HepG2 (cell line): Measurements from ENCODE around the gene IFIT3. TPM values are rescaled to one million over a fixed set of nuclear protein-coding genes. Genes with fewer than 3 reads are reported as not detected.
A peak's percentile ranks its signal among the peaks of the same experiment; 100 is the strongest.

Experiments
- ATAC-seq: fragments of 200-7000 bp; cut with Tn5 transposase; 3 replicates; pipeline ENCODE4 v1.9.1; 2020; ENCODE audit warnings: mild to moderate bottlenecking, moderate library complexity
- BruUV-seq: library from RNA; stranded (reverse); fragments of 400-500 nt; replicated peaks from 2 replicates; lab custom pipeline; 2021; lab: Mats Ljungman, UMichigan
- CTCF ChIA-PET: fragments of 300-600 bp; formaldehyde crosslinking; extraction: SDS; loops from one replicate; lab custom pipeline; 2021; ENCODE audit warnings: low total read pairs, inconsistent platforms, low intra/inter-chr PET ratio; lab: Yijun Ruan, JAX
- POLR2A ChIA-PET: fragments of 350-600 bp; sonication (Branson Sonifier 250); formaldehyde crosslinking; loops from one replicate; lab custom pipeline; 2020; ENCODE audit warnings: antibody characterized with exemption, inconsistent platforms; lab: Yijun Ruan, JAX
- DNase-seq: peaks from one replicate; pipeline ENCODE4 v3.0.0-alpha.2; 2015; ENCODE audit warnings: low spot score
- FAIRE-seq: peaks from 3 replicates; lab custom pipeline; 2011; peaks lifted over from hg19 to GRCh38; lab: Jason Lieb, UNC
- H2AFZ ChIP-seq: one replicate; pipeline ENCODE4 v1.6.1; 2011; ENCODE audit warnings: low read length, inconsistent platforms
- H3K27ac ChIP-seq: fragments of 300-600 bp; 3 replicates; pipeline ENCODE4 v1.8.0; 2011; ENCODE audit warnings: mixed run types, mild to moderate bottlenecking, mixed read lengths, low read length, inconsistent platforms; ENCODE audit not compliant: insufficient read depth; ENCODE audit errors: extremely low read length
- H3K27me3 ChIP-seq, 2 experiments: fragments of 200-600 bp in 1 of 2; 2 replicates in 1 of 2; 3 replicates in 1 of 2; pipeline versions ENCODE4 v1.6.0 to v1.8.0; 2011; ENCODE audit warnings: low read length in 2 of 2, mild to moderate bottlenecking in 2 of 2, moderate library complexity in 2 of 2, inconsistent platforms in 1 of 2; ENCODE audit not compliant: insufficient read depth in 2 of 2, control insufficient read depth in 1 of 2
- H3K36me3 ChIP-seq, 2 experiments: fragments of 200-600 bp in 1 of 2; replicated peaks in 1 of 2; 2 replicates in 1 of 2; 3 replicates in 1 of 2; pipeline versions ENCODE4 v1.5.1 to v1.8.0; 2011; ENCODE audit warnings: low read length in 2 of 2, inconsistent platforms in 1 of 2; ENCODE audit not compliant: insufficient read depth in 2 of 2, control insufficient read depth in 1 of 2
- H3K4me1 ChIP-seq: 2 replicates; pipeline ENCODE4 v1.5.1; 2012; ENCODE audit warnings: low read length, inconsistent platforms; ENCODE audit not compliant: insufficient read depth
- H3K4me2 ChIP-seq: 2 replicates; pipeline ENCODE4 v1.6.0; 2011; ENCODE audit warnings: low read depth, low read length, inconsistent platforms
- H3K4me3 ChIP-seq, 3 experiments: fragments of 200-600 bp in 1 of 3; sonication (generic), shearing (Covaris generic) in 1 of 3; replicated peaks in 1 of 3; 2 replicates each; pipeline ENCODE4 v1.5.1; 2011 to 2016; ENCODE audit warnings: low read length in 3 of 3, inconsistent platforms in 2 of 3, low read depth in 2 of 3, mild to moderate bottlenecking in 2 of 3, control low read depth in 1 of 3, mixed read lengths in 1 of 3; ENCODE audit not compliant: insufficient read depth in 1 of 3
- H3K79me2 ChIP-seq: one replicate; pipeline ENCODE4 v1.6.1; 2011; ENCODE audit warnings: low read length, inconsistent platforms; ENCODE audit not compliant: insufficient read depth
- H3K9ac ChIP-seq: 2 replicates; pipeline ENCODE4 v1.6.0; 2011; ENCODE audit warnings: mild to moderate bottlenecking, low read depth, low read length, inconsistent platforms; ENCODE audit not compliant: insufficient read depth
- H3K9me3 ChIP-seq: 2 replicates; pipeline ENCODE4 v1.5.1; 2012; ENCODE audit warnings: mild to moderate bottlenecking, low read length
- H4K20me1 ChIP-seq: 2 replicates; pipeline ENCODE4 v1.6.0; 2011; ENCODE audit warnings: inconsistent platforms, mild to moderate bottlenecking, low read length, moderate library complexity; ENCODE audit not compliant: insufficient read depth
- HOXA3 ChIP-seq: sonication (generic); formaldehyde crosslinking; IDR thresholded peaks from 2 replicates; pipeline ENCODE4 v1.5.0; 2020; ENCODE audit warnings: missing genetic modification reagents
- KAT8 ChIP-seq: IDR thresholded peaks from 2 replicates; pipeline ENCODE4 v1.6.1; 2016; ENCODE audit warnings: missing genetic modification reagents, missing compliant biosample characterization
- KDM5A ChIP-seq: fragments of 200-600 bp; sonication (generic); IDR thresholded peaks from 2 replicates; pipeline ENCODE4 v1.7.0; 2018; ENCODE audit warnings: antibody characterized with exemption, mild to moderate bottlenecking, low read length, borderline replicate concordance
- NFE2L1 ChIP-seq: sonication (generic); formaldehyde crosslinking; IDR thresholded peaks from 2 replicates; pipeline ENCODE4 v1.4.0; 2020; ENCODE audit warnings: missing genetic modification reagents, mild to moderate bottlenecking, borderline replicate concordance
- NFIC ChIP-seq: IDR thresholded peaks from 2 replicates; pipeline ENCODE4 v1.6.1; 2012; ENCODE audit warnings: mild to moderate bottlenecking, low read length, inconsistent platforms
- PITX1 ChIP-seq: sonication (generic); formaldehyde crosslinking; IDR thresholded peaks from 2 replicates; pipeline ENCODE4 v1.5.1; 2020; ENCODE audit warnings: mild to moderate bottlenecking, missing genetic modification reagents
- SALL1 ChIP-seq: sonication (generic); formaldehyde crosslinking; IDR thresholded peaks from 2 replicates; pipeline ENCODE4 v1.8.0; 2022; ENCODE audit warnings: mild to moderate bottlenecking, missing genetic modification reagents
- SOX6 ChIP-seq, 2 experiments: fragments of 450-650 bp in 1 of 2; sonication (generic) in 1 of 2; formaldehyde crosslinking in 1 of 2; IDR thresholded peaks; 2 replicates each; pipeline versions ENCODE4 v1.4.0 to v1.6.1; 2017 to 2020; ENCODE audit warnings: antibody characterized with exemption in 1 of 2, mild to moderate bottlenecking in 1 of 2, missing genetic modification reagents in 1 of 2
- ZBTB7A ChIP-seq: sonication (generic); formaldehyde crosslinking; IDR thresholded peaks from 2 replicates; pipeline ENCODE4 v1.8.0; 2022; ENCODE audit warnings: mild to moderate bottlenecking, missing genetic modification reagents
- ZNF205 ChIP-seq: IDR thresholded peaks from 2 replicates; pipeline ENCODE4 v1.6.1; 2018; ENCODE audit warnings: missing biosample characterization, missing genetic modification reagents
- ZNF280B ChIP-seq: sonication (generic); formaldehyde crosslinking; IDR thresholded peaks from 2 replicates; pipeline ENCODE4 v1.5.0; 2020; ENCODE audit warnings: missing genetic modification reagents, mild to moderate bottlenecking, borderline replicate concordance
- ZNF331 ChIP-seq: sonication (generic); formaldehyde crosslinking; IDR thresholded peaks from 2 replicates; pipeline ENCODE4 v1.4.0; 2020; ENCODE audit warnings: missing genetic modification reagents
- ZNF382 ChIP-seq: sonication (generic); formaldehyde crosslinking; IDR thresholded peaks from 2 replicates; pipeline ENCODE4 v1.5.0; 2020; ENCODE audit warnings: missing genetic modification reagents, mild to moderate bottlenecking, borderline replicate concordance
- ZNF563 ChIP-seq: sonication (generic); formaldehyde crosslinking; IDR thresholded peaks from 2 replicates; pipeline ENCODE4 v1.8.0; 2022; ENCODE audit warnings: mild to moderate bottlenecking, moderate library complexity, missing genetic modification reagents
- ZNF691 ChIP-seq: sonication (generic); formaldehyde crosslinking; IDR thresholded peaks from 2 replicates; pipeline ENCODE4 v1.4.0; 2020; ENCODE audit warnings: missing genetic modification reagents, low read depth, mild to moderate bottlenecking, borderline replicate concordance
- ZNF724P ChIP-seq: sonication (generic); formaldehyde crosslinking; IDR thresholded peaks from 2 replicates; pipeline ENCODE4 v1.8.0; 2022; ENCODE audit warnings: missing genetic modification reagents, borderline replicate concordance
- ZNF775 ChIP-seq: sonication (generic); formaldehyde crosslinking; IDR thresholded peaks from 2 replicates; pipeline ENCODE4 v1.4.0; 2020; ENCODE audit warnings: missing genetic modification reagents, mild to moderate bottlenecking, moderate library complexity, borderline replicate concordance
- ZNF879 ChIP-seq: sonication (generic); formaldehyde crosslinking; IDR thresholded peaks from 2 replicates; pipeline ENCODE4 v1.8.1; 2023; ENCODE audit warnings: missing genetic modification reagents
- WGBS: methylation state at CpG from one replicate; pipeline ENCODE4 v1.1.6; 2017; ENCODE audit warnings: low lambda C conversion rate; 5-methylcytosine and 5-hydroxymethylcytosine counted together
- in situ Hi-C: cut with HindIII; loops from 2 replicates; pipeline ENCODE4 v1.10.0; 2017; ENCODE audit warnings: low pct_unique_long_range_greater_than_20kb; ENCODE audit not compliant: extremely low pct_ligation_motif_present
- intact Hi-C: fragments of 100-400 bp; cut with micrococcal nuclease; formaldehyde crosslinking; loops from one replicate; pipeline ENCODE4 v1.10.0; 2022; ENCODE audit not compliant: unreplicated experiment
- polyA plus RNA-seq, 8 experiments: library from polyadenylated mRNA; depleted of rRNA in 3 of 8; stranded (reverse) in 7 of 8; unstranded in 1 of 8; fragments of >200 nt; fragmentation: Illumina TruSeq in 4 of 8; extraction: Trizol in 4 of 8; gene quantifications; 2 replicates each; pipeline versions ENCODE4 v1.2.1 to v1.2.3, GENCODE V29; 2011 to 2016; ENCODE audit warnings: low read depth in 4 of 8, missing spikeins in 1 of 8, mixed read lengths in 1 of 8; ENCODE audit not compliant: insufficient read depth in 1 of 8
- total RNA-seq, 5 experiments: library from RNA; depleted of rRNA; stranded (reverse); fragments of >200 nt; fragmentation: Illumina TruSeq; extraction: Trizol; gene quantifications; 2 replicates each; pipeline ENCODE4 v1.2.3, GENCODE V29; 2016; ENCODE audit warnings: low read depth in 1 of 5
- TF ChIP-seq, protein P1 (sequence below): sonication (generic); formaldehyde crosslinking; IDR thresholded peaks from 2 replicates; pipeline ENCODE4 v1.5.0; 2020; ENCODE audit warnings: missing genetic modification reagents
- TF ChIP-seq, protein P2 (sequence below): sonication (generic); formaldehyde crosslinking; IDR thresholded peaks from 2 replicates; pipeline ENCODE4 v1.5.0; 2020; ENCODE audit warnings: mild to moderate bottlenecking, missing genetic modification reagents, moderate library complexity

The IFIT3 gene
- total and polyA plus RNA-seq, 2 of the 13 experiments (the other 11 are each of a cell fraction or from before 2014, with no cell fraction given): 0.48 to 3.1 TPM

- ATAC-seq (peak; percentile 75), FAIRE-seq (peak; percentile 75), DNase-seq (peak; percentile 41)
- in situ Hi-C loops: no loop called here
- intact Hi-C loops: no loop called here
- Histone ChIP-seq H2AFZ (peak overlapping the region; percentile 88), H3K27ac (peak overlapping the region; percentile 58), H3K27me3 (no peaks in the 10 kb centered on the region), H3K4me3 (peak overlapping the region; percentile 42 to 55 (median 47); a peak in 5 of 6 replicates), H4K20me1 (no peaks in the 10 kb centered on the region), H3K4me2 (peak overlapping the region; percentile 69), H3K9ac (peak overlapping the region; percentile 45), H3K36me3 (no peaks in the 10 kb centered on the region), H3K9me3 (no peaks in the 10 kb centered on the region), H3K79me2 (no peaks in the 10 kb centered on the region), H3K4me1 (peaks cover 53% of the 10 kb centered on the region)
- 3% methylated on average over 5 of the region's 5 CpGs for WGBS
- CTCF ChIA-PET: no interaction called here
- TSS peak; percentile 53 for BruUV-seq
- POLR2A ChIA-PET: interaction anchor here (1.2 to 1.7 kb wide), 4 partner anchors 15 to 314 kb away, joined by 3 to 8 read pairs (median 4); no protein-coding TSS in a partner anchor
- no peak for TF ChIP-seq ZNF205 (CRISPR knock-in tag)
- TF ChIP-seq SALL1 (CRISPR knock-in tag): no peak; the same call in 1 of the 2 replicates
- peak; percentile 21; the same call in 1 of the 2 replicates for TF ChIP-seq HOXA3
- TF ChIP-seq KDM5A: no peak
- TF ChIP-seq KAT8: peak; percentile 62; the same call in 1 of the 2 replicates
- TF ChIP-seq ZNF563: no peak
- no peak for TF ChIP-seq ZNF280B (CRISPR knock-in tag)
- TF ChIP-seq NFE2L1 (CRISPR knock-in tag): no peak
- TF ChIP-seq PITX1 (CRISPR knock-in tag): peak; percentile 56; the same call in 1 of the 2 replicates
- TF ChIP-seq ZNF331 (CRISPR knock-in tag): peak; percentile 52; the same call in 1 of the 2 replicates
- TF ChIP-seq SOX6 (IDR thresholded peaks at IDR 0.05): no peak
- TF ChIP-seq SOX6 (CRISPR knock-in tag; IDR thresholded peaks at IDR 0.05): peak; percentile 58
- no peak for TF ChIP-seq NFIC
- TF ChIP-seq ZNF382 (CRISPR knock-in tag): no peak
- TF ChIP-seq, protein P1, sequence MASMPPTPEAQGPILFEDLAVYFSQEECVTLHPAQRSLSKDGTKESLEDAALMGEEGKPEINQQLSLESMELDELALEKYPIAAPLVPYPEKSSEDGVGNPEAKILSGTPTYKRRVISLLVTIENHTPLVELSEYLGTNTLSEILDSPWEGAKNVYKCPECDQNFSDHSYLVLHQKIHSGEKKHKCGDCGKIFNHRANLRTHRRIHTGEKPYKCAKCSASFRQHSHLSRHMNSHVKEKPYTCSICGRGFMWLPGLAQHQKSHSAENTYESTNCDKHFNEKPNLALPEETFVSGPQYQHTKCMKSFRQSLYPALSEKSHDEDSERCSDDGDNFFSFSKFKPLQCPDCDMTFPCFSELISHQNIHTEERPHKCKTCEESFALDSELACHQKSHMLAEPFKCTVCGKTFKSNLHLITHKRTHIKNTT: no peak
- TF ChIP-seq ZNF691 (CRISPR knock-in tag): no peak
- TF ChIP-seq ZNF724P (CRISPR knock-in tag): no peak
- TF ChIP-seq ZNF775 (CRISPR knock-in tag): no peak
- no peak for TF ChIP-seq ZBTB7A (CRISPR knock-in tag)
- no peak for TF ChIP-seq ZNF879 (CRISPR knock-in tag)
- TF ChIP-seq, protein P2, sequence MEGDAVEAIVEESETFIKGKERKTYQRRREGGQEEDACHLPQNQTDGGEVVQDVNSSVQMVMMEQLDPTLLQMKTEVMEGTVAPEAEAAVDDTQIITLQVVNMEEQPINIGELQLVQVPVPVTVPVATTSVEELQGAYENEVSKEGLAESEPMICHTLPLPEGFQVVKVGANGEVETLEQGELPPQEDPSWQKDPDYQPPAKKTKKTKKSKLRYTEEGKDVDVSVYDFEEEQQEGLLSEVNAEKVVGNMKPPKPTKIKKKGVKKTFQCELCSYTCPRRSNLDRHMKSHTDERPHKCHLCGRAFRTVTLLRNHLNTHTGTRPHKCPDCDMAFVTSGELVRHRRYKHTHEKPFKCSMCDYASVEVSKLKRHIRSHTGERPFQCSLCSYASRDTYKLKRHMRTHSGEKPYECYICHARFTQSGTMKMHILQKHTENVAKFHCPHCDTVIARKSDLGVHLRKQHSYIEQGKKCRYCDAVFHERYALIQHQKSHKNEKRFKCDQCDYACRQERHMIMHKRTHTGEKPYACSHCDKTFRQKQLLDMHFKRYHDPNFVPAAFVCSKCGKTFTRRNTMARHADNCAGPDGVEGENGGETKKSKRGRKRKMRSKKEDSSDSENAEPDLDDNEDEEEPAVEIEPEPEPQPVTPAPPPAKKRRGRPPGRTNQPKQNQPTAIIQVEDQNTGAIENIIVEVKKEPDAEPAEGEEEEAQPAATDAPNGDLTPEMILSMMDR: no peak
Measured at GRCh38 chr10:89332123-89332633, 4.4 kb downstream of the IFIT3 start.
